H1 (cell line): ENCODE data around the gene SLC2A1. TPM values are rescaled to one million over a fixed set of nuclear protein-coding genes. Genes with fewer than 3 reads are reported as not detected.

ENCODE experiments used
- CTCF ChIA-PET: fragments of 300-600 bp; sonication (Branson Sonifier 250); formaldehyde crosslinking; loops from one replicate; lab custom pipeline; 2021; ENCODE audit not compliant: partially characterized antibody; lab: Charles Lee
- POLR2A ChIA-PET: fragments of 300-600 bp; sonication (Branson Sonifier 250); formaldehyde crosslinking; loops from one replicate; lab custom pipeline; 2021; ENCODE audit warnings: inconsistent platforms; ENCODE audit not compliant: partially characterized antibody; lab: Charles Lee
- DNase-seq, 2 experiments: peaks; one replicate each; pipeline versions ENCODE4 v3.0.0 to v3.0.0-alpha.2; 2010 to 2022; ENCODE audit warnings: low spot score in 2 of 2, low read depth in 1 of 2, mixed read lengths in 1 of 2
- FAIRE-seq: peaks from 2 replicates; lab custom pipeline; 2011; peaks lifted over from hg19 to GRCh38; lab: Jason Lieb, UNC
- H2AFZ ChIP-seq: 2 replicates; pipeline ENCODE4 v1.8.1; 2012; ENCODE audit warnings: low read length, inconsistent platforms
- H2AK5ac ChIP-seq: 2 replicates; pipeline ENCODE4 v1.6.1; 2013; ENCODE audit warnings: low read depth, low read length
- H2BK120ac ChIP-seq: replicated peaks from 2 replicates; pipeline ENCODE3; 2013; ENCODE audit warnings: low read depth, low read length, inconsistent platforms
- H2BK12ac ChIP-seq: 2 replicates; pipeline ENCODE4 v1.6.1; 2013; ENCODE audit warnings: low read depth, low read length
- H2BK15ac ChIP-seq: 2 replicates; pipeline ENCODE4 v1.6.1; 2013; ENCODE audit warnings: low read length
- H2BK20ac ChIP-seq: 2 replicates; pipeline ENCODE4 v1.6.1; 2013; ENCODE audit warnings: low read length
- H2BK5ac ChIP-seq: 2 replicates; pipeline ENCODE4 v1.6.1; 2013; ENCODE audit warnings: low read depth, low read length
- H3K14ac ChIP-seq: 2 replicates; pipeline ENCODE4 v1.6.1; 2013; ENCODE audit warnings: inconsistent platforms; ENCODE audit not compliant: insufficient read length
- H3K18ac ChIP-seq: 2 replicates; pipeline ENCODE4 v1.6.1; 2013; ENCODE audit warnings: low read length; ENCODE audit errors: extremely low read depth
- H3K23ac ChIP-seq: 2 replicates; pipeline ENCODE4 v1.6.1; 2013; ENCODE audit warnings: inconsistent platforms; ENCODE audit not compliant: insufficient read length
- H3K23me2 ChIP-seq: 2 replicates; pipeline ENCODE4 v1.6.1; 2013; ENCODE audit warnings: low read depth, low read length
- H3K27ac ChIP-seq: 2 replicates; pipeline ENCODE4 v1.6.1; 2011; ENCODE audit warnings: low read depth, low read length, inconsistent platforms
- H3K27me3 ChIP-seq, 4 experiments: replicated peaks in 1 of 4; 1 replicate in 1 of 4; 2 replicates in 3 of 4; pipeline versions ENCODE4 v1.6.1 to v1.8.1; 2011 to 2013; ENCODE audit warnings: low read length in 3 of 4, mild to moderate bottlenecking in 3 of 4, inconsistent platforms in 2 of 4, mixed read lengths in 2 of 4, moderate library complexity in 1 of 4; ENCODE audit not compliant: control insufficient read depth in 3 of 4, insufficient read depth in 3 of 4; ENCODE audit errors: extremely low read depth in 1 of 4
- H3K36me3 ChIP-seq, 4 experiments: 2 replicates each; pipeline versions ENCODE4 v1.6.1 to v1.8.1; 2011 to 2013; ENCODE audit warnings: mild to moderate bottlenecking in 4 of 4, low read length in 3 of 4, moderate library complexity in 2 of 4, control low read depth in 1 of 4, inconsistent platforms in 1 of 4; ENCODE audit not compliant: insufficient read depth in 4 of 4, control insufficient read depth in 2 of 4
- H3K4ac ChIP-seq: replicated peaks from 2 replicates; pipeline ENCODE3; 2013; ENCODE audit warnings: low read length, low read depth, mixed read lengths, inconsistent platforms; ENCODE audit not compliant: insufficient read length
- H3K4me1 ChIP-seq, 4 experiments: replicated peaks in 1 of 4; 1 replicate in 1 of 4; 2 replicates in 3 of 4; pipeline versions ENCODE4 v1.6.1 to v1.8.1; 2011 to 2013; ENCODE audit warnings: low read length in 3 of 4, inconsistent platforms in 2 of 4, mixed read lengths in 1 of 4; ENCODE audit not compliant: insufficient read depth in 4 of 4, control insufficient read depth in 3 of 4
- H3K4me2 ChIP-seq, 2 experiments: 2 replicates each; pipeline versions ENCODE4 v1.6.1 to v1.8.1; 2011 to 2013; ENCODE audit warnings: low read depth in 2 of 2, low read length in 2 of 2, control low read depth in 1 of 2, inconsistent platforms in 1 of 2, mild to moderate bottlenecking in 1 of 2; ENCODE audit not compliant: insufficient read depth in 1 of 2
- H3K4me3 ChIP-seq, 4 experiments: fragments of 200-600, 300-600 bp in 1 of 4; sonication (generic), shearing (Covaris generic), sonication (Bioruptor Twin) in 1 of 4; 2 replicates each; pipeline versions ENCODE4 v1.5.1 to v1.8.1; 2011 to 2016; ENCODE audit warnings: low read length in 4 of 4, low read depth in 3 of 4, control low read depth in 2 of 4, inconsistent platforms in 2 of 4, mild to moderate bottlenecking in 2 of 4, mixed read lengths in 1 of 4, moderate library complexity in 1 of 4; ENCODE audit not compliant: insufficient read depth in 2 of 4; ENCODE audit errors: extremely low read depth in 1 of 4
- H3K56ac ChIP-seq: replicated peaks from 2 replicates; pipeline ENCODE3; 2013; ENCODE audit warnings: low read depth, mild to moderate bottlenecking, mixed read lengths, low read length, inconsistent platforms; ENCODE audit not compliant: insufficient read length
- H3K79me1 ChIP-seq: 2 replicates; pipeline ENCODE4 v1.6.1; 2013; ENCODE audit warnings: low read depth, low read length, control low read depth
- H3K79me2 ChIP-seq, 2 experiments: 2 replicates each; pipeline versions ENCODE4 v1.6.1 to v1.8.1; 2012 to 2013; ENCODE audit warnings: low read length in 2 of 2, mild to moderate bottlenecking in 2 of 2, inconsistent platforms in 1 of 2; ENCODE audit not compliant: insufficient read depth in 2 of 2, control insufficient read depth in 1 of 2
- H3K9ac ChIP-seq, 4 experiments: replicated peaks in 1 of 4; 1 replicate in 1 of 4; 2 replicates in 3 of 4; pipeline versions ENCODE4 v1.6.1 to v1.8.1; 2011 to 2013; ENCODE audit warnings: low read depth in 3 of 4, low read length in 3 of 4, control low read depth in 2 of 4, mild to moderate bottlenecking in 2 of 4, moderate library complexity in 2 of 4, inconsistent platforms in 1 of 4; ENCODE audit errors: extremely low read depth in 1 of 4
- H3K9me3 ChIP-seq, 2 experiments: 2 replicates each; pipeline versions ENCODE4 v1.6.1 to v1.8.1; 2012 to 2013; ENCODE audit warnings: mild to moderate bottlenecking in 2 of 2, moderate library complexity in 2 of 2, control low read depth in 1 of 2, inconsistent platforms in 1 of 2, low read depth in 1 of 2, low read length in 1 of 2, mixed read lengths in 1 of 2; ENCODE audit not compliant: insufficient read depth in 2 of 2
- H4K20me1 ChIP-seq, 2 experiments: replicated peaks in 1 of 2; 2 replicates each; pipeline versions ENCODE3 to v1.8.1; 2011 to 2013; ENCODE audit warnings: inconsistent platforms in 2 of 2, low read length in 2 of 2, mild to moderate bottlenecking in 1 of 2; ENCODE audit not compliant: insufficient read depth in 2 of 2, control insufficient read depth in 1 of 2
- H4K5ac ChIP-seq: 2 replicates; pipeline ENCODE4 v1.6.1; 2013; ENCODE audit warnings: low read length, low read depth, mixed read lengths, inconsistent platforms; ENCODE audit not compliant: insufficient read length
- H4K8ac ChIP-seq: 2 replicates; pipeline ENCODE4 v1.8.0; 2013; ENCODE audit warnings: mild to moderate bottlenecking, moderate library complexity, low read length, inconsistent platforms; ENCODE audit not compliant: insufficient read depth; ENCODE audit errors: extremely low read depth
- H4K91ac ChIP-seq: replicated peaks from 2 replicates; pipeline ENCODE3; 2013; ENCODE audit warnings: low read length, mixed read lengths, inconsistent platforms; ENCODE audit not compliant: insufficient read length
- CBX5 ChIP-seq: fragments of 300-800, 300-1000 bp; sonication (generic); IDR thresholded peaks from 2 replicates; pipeline ENCODE4 v1.7.1; 2016; ENCODE audit warnings: antibody characterized with exemption, low read length, low read depth
- MAFK ChIP-seq: IDR thresholded peaks from 2 replicates; pipeline ENCODE4 v1.6.1; 2012; ENCODE audit warnings: low read depth, mild to moderate bottlenecking, improper control_type of control experiment, low read length
- WGBS, 2 experiments: shearing (Covaris generic) in 1 of 2; methylation state at CpG; one replicate each; pipeline versions ENCODE4 v1.1.6 to v1.1.7; 2013 to 2015; ENCODE audit warnings: low lambda C conversion rate in 2 of 2, mixed read lengths in 2 of 2, inconsistent platforms in 1 of 2, low coverage in 1 of 2, missing lambda C conversion rate in 1 of 2; ENCODE audit not compliant: insufficient replicate concordance in 2 of 2, insufficient coverage in 1 of 2, insufficient read length in 1 of 2; ENCODE audit errors: extremely low coverage in 1 of 2, missing lambda C conversion rate in 1 of 2; 5-methylcytosine and 5-hydroxymethylcytosine counted together
- polyA plus RNA-seq, 7 experiments: library from polyadenylated mRNA; depleted of rRNA in 3 of 7; stranded (reverse) in 5 of 7; unstranded in 2 of 7; fragments of >200 nt in 5 of 7; fragments of 200-250 nt in 2 of 7; gene quantifications; 1 replicate in 5 of 7; 2 replicates in 1 of 7; 4 replicates in 1 of 7; pipeline versions ENCODE4 v1.2.1 to v1.2.3, GENCODE V29; 2011 to 2013; ENCODE audit warnings: missing spikeins in 2 of 7, mixed read lengths in 2 of 7
- total RNA-seq: library from RNA; stranded (reverse); fragmentation: NEBNext Ultra II Directional; extraction: Animal tissue kit (Norgen Biotek cat#: 25700); gene quantifications from 2 replicates; pipeline ENCODE4 v1.2.1, GENCODE V29; 2021

The SLC2A1 gene
- total and polyA plus RNA-seq, 2 of the 8 experiments (the other 6 are each of a cell fraction or from before 2014, with no cell fraction given) = 230 to 308 TPM

DNA sequence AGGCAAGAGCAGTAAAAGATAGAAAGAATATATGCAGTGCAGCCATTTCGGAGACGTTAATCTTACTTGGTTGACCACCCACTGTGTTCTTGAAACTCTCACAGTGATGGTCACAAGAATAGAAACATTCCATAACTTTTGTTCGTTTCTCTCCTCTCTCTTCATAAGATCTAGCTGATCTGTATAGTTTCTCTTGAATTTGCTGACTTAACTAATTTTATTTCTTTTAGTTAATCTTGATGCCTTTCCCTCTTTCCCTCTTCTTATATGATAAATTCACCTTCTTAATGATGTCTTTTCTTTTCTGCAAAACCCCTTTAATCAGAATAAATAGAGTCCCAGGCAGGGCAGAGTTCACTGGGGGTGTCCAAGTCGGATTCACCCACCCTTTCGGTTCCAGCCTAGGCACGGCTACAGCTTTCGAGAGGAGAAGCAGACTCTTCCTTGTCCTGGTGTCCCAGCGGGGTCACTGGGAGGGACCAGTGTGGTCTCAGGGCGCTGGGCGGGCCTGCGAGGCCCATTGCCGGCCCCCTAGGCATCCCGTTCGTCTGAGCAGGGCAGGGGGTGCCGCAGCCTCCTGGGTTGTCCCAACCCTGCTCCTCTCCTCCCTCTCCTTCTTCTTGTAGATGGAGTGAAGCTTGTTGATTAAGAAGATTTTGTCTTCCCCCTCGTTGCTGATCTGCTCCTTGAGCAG, 72.5 kb downstream of the SLC2A1 start:
- H2BK12ac ChIP-seq = no peak overlapping the region
- H2BK5ac ChIP-seq = no peak overlapping the region
- H3K4me2 ChIP-seq = no peak overlapping the region
- no peak overlapping the region for H2BK20ac ChIP-seq
- 93% methylated on average over 16 of the region's 16 CpGs; no CpG with 5 or more reads in 1 of the 2 experiments for WGBS, 2 experiments
- H3K27me3 ChIP-seq = no peaks in the 10 kb centered on the region
- no peak overlapping the region for H4K91ac ChIP-seq
- no peaks in the 10 kb centered on the region for H3K79me2 ChIP-seq
- H2BK15ac ChIP-seq = no peak overlapping the region
- no peak overlapping the region for H3K27ac ChIP-seq
- no peak overlapping the region for H3K9ac ChIP-seq
- H3K14ac ChIP-seq = no peak overlapping the region
- DNase-seq (no peak), FAIRE-seq (no peak)
- H3K9me3 ChIP-seq = no peaks in the 10 kb centered on the region
- ChIA-PET CTCF (interaction anchor here (1.2 to 2.2 kb wide), 3 partner anchors 23 to 108 kb away, joined by 3 to 8 read pairs (median 5); partner anchors contain the start of gene ZNF691), POLR2A (no interaction called here)
- no peaks in the 10 kb centered on the region for H3K79me1 ChIP-seq
- H4K5ac ChIP-seq = no peak overlapping the region
- peak; percentile 41; the same call in 1 of the 2 replicates for TF ChIP-seq MAFK
- TF ChIP-seq CBX5 = no peak
- no peak overlapping the region for H3K18ac ChIP-seq
- no peak overlapping the region for H3K23ac ChIP-seq
- H3K4me1 ChIP-seq = no peaks in the 10 kb centered on the region; a peak in 1 of 7 replicates
- H2AK5ac ChIP-seq = no peak overlapping the region
- H3K4me3 ChIP-seq = no peak overlapping the region
- H3K23me2 ChIP-seq = no peaks in the 10 kb centered on the region
- H4K20me1 ChIP-seq = no peaks in the 10 kb centered on the region
- peak overlapping the region; percentile 51; the same call in 1 of the 2 replicates for H4K8ac ChIP-seq
- H2AFZ ChIP-seq = no peak overlapping the region
- no peaks in the 10 kb centered on the region for H3K36me3 ChIP-seq
- H3K4ac ChIP-seq = no peak overlapping the region
- H3K56ac ChIP-seq = no peak overlapping the region
- H2BK120ac ChIP-seq = no peak overlapping the region
